Measurements from ENCODE around the gene PER2. TPM values are rescaled to one million over a fixed set of nuclear protein-coding genes. Genes with fewer than 3 reads are reported as not detected.

PER2 gene
- polyA plus RNA-seq, 3 donors, result 5.2 to 9.1 (median 5.8) TPM

DNA sequence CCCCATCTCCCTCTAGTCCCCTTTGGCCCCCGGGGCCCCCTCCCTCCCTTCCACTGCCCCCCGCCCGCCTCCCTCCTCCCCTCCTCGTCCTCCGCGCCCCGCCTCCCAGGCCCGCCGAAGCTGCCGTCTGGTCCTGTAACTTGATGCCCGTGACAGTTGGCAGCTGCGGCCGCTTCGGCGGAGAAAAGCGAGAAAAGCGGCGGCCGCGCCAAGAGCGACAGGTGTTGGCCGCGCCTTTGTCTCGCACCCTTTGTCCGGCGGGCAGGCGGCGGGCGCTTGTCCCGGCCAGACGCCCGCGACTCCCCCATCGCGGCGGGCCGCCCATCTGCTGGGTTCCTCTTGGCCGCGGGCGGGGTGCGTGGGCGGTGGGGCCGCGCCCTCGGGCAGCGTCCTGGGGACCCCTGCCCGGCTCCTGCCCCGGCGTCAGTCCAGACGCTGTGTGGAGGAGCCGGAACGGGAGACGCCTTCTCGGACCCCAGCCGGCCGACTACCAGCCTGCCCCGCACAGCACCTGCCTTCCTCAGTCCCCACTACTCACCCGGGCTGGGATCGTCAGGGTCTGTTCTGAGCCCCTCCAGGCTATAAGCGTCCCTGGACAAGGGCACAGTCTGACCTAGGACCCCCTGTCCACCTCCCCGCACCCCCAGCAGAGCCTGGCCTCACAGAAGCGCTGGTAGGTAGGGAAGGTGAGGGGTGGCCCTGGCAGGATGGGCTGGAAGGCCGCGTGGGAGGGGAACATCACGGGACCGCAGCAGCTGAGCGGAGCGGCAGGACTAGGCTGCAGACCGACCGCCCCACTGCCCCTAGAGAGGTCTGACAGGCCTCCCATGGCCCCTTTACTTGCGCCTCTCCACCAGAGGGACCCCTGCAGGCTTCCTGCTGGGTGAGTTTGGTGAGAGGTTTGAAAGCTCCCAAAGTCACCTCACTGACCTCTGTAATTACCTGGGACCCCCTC lies 47.4 kb downstream of the PER2 start:
- DNase-seq (ENCODE audit: extremely low read depth in 1 of 11, low read depth in 9 of 11, low spot score in 4 of 11), result peak in 5 of 11 donors; percentile 60 to 76 (median 68)

DNA sequence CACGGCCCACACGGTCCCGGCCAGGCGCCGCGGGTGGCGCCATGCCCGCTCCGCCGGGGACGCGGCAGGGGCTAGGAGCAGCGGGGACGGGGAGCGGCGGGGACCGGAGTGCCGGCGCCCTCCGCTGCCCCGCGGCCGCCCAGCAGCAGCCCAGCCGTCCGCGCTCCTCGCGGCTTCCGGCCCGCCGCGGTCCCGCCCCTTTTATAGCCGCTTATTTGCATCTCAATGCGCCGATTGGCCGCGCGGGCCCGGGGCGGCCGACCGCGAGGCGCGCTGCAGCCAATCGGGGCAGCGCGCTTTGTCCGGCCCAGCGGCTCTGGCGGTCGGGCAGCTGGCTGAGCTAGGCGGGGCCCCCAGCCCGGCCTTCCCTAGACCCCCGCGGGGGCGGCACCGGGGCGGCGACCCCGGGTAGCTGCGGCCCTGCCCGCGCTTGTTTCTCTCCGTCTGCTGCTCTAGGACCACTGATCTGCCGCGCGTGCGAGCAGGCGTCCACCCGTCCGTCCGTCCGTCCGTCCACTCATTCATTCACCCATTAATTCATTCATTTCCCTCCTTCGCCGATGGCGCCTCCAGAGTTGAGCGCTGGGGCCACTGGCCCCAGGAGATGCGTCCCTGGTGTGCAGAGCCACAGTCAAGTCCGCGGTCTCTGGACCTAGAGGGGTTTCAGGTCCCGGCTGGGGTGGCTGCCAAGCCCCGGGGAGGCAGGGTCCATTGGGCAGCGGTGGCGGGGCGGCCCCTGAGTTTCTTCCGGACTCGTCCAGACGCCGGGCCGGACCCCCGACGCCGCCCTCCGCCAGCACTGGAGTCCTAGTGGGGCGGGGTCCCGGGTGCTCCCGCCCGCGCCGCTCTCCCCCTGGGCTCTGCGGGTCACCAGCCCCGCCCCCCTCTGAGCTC lies 48.3 kb downstream of the PER2 start, which contains the start of gene HES6:
TSS of gene HES6 (minus strand) at position 176 of the 894 bp plus-strand sequence. CDS start at position 43, 133 bp downstream.
- DNase-seq (ENCODE audit: extremely low read depth in 1 of 11, low read depth in 9 of 11, low spot score in 4 of 11), result peak in 9 of 11 donors; percentile 76 to 92 (median 87)

GRCh38 chr2:238239543-238239862 lies 48.9 kb downstream of the PER2 start:
- DNase-seq (ENCODE audit: extremely low read depth in 1 of 11, low read depth in 9 of 11, low spot score in 4 of 11), result no peak

DNA sequence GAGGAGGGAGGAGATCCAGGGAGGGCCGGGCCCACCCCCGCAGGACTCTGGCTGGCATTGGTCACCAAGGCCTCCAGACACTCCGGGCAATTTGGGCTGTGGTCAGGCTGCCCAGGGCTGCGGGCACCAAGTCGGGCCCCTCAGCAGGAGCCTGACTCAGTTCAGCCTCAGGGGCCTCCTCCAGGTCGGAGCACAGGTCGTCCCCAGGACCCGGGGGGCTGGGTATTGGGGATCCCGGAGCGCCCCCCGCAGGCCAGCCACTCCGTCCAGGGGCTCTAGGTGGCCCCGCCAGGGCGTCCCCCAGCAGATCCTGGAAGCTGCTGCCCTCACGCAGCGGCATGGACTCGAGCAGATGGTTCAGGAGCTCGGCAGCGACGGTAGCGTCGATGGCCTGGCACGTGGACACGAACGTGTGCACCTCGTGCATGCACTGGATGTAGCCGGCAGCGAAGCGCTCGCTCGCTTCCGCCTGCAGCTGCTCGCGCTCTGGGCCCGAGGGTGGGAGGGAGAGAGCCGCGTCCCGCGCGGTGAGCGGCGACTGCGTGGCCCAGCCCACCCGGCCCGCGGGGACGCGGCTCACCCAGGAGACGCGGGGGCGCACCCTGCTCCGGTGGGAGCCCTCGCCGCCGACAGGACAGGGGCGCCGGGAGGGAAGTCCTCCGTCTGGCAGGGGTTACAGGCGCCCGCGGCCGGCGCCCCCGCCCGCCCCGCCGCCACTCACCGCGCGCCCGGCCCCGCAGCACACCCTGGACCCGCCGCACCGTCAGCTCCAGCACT lies 49.5 kb downstream of the PER2 start:
- no peak for DNase-seq (ENCODE audit: extremely low read depth in 1 of 11, low read depth in 9 of 11, low spot score in 4 of 11)

GRCh38 chr2:238238311-238238765 lies 50.1 kb downstream of the PER2 start:
- no peak for DNase-seq (ENCODE audit: extremely low read depth in 1 of 11, low read depth in 9 of 11, low spot score in 4 of 11)

DNA sequence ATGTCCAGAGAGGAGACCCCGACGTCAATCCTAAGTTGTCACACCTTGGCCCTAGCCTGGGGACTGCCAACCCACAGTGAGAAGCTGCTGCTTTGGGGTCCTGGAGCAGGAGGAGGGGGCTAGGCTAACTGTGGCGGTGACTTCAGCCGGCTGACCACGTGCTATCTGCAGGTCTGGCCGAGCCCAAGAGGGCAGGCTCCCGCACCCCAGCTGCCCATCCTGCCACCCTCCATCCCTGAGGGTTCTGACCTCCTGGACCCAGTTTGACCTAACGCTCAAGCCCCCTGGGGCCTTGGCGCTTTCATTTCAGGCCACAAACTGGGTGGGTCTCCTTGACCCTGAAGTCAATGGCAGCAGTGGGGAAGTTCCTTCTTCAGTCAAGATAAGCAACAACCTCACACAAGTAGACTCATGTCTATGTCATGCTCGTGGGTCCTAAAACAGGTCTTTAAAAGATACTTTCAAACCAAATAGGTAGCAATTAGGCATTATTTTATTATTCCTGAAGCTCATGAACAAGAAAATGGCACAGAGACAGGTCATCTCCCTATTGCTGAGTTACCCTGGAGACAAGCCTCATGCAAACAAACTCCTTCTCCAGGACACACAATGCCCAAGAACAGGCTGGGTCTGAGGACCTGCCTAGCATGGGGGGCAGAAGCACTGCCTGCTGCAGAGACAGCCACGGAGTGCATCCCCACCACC lies 50.8 kb downstream of the PER2 start:
- DNase-seq (ENCODE audit: extremely low read depth in 1 of 11, low read depth in 9 of 11, low spot score in 4 of 11), result no peak

DNA sequence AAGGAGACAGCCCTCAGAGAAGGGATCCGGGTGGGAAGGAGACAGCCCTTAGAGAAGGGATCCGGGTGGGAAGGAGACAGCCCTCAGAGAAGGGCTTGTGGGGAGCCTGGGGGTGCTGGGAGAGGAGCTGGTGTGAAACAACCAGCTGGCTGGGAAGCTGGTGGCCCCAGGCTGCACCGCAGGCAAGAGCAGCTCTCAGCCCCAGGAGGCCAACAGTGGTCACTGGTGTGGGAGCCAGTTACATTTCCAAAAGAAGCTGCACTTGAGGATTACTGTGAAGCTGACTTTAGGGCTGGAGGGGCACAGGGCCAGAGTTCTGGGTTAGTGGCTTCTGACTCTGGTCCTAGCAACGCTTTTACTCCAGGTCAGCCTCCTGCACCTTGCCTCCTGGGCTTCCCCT lies 51.8 kb downstream of the PER2 start:
- DNase-seq (ENCODE audit: extremely low read depth in 1 of 11, low read depth in 9 of 11, low spot score in 4 of 11), result no peak

DNA sequence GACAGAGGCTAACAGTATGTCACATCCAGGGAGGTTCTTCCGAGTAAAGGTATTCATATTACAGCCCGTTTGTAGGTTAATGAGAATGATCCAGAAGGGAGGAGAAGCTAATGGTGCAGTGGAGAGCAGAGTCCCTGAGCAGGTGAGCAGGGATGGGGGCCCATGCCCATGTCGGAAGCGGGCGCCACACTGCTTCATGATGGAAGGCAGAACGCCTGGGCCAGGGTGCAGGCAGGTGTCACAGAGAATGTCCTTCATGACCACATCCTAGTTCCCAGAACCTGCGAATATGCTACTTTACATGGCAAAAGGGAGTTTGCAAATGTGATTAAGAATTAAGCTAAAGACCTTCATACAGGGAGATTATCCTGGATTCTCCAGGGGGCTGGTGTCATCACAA lies 52.6 kb downstream of the PER2 start:
- no peak for DNase-seq (ENCODE audit: extremely low read depth in 1 of 11, low read depth in 9 of 11, low spot score in 4 of 11)

DNA sequence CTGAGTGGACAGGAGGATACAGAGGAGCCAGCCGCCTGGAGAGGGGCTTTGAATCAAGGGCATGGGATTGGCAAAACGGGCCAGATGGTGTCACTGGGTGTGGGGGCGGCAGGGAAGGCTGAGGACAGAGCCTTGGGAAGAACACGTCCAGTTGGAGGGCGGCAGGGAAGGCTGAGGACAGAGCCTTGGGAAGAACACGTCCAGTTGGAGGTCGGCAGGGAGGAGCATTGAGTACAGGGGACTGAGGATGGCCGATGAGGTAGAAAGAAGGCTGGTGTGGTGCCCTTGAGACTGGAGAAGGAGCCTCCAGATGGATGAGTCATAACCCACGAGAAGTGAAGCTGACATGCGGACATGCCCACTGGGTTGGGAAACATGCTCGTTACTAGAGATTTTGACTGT lies 53.1 kb downstream of the PER2 start:
- DNase-seq (ENCODE audit: extremely low read depth in 1 of 11, low read depth in 9 of 11, low spot score in 4 of 11), result no peak

DNA sequence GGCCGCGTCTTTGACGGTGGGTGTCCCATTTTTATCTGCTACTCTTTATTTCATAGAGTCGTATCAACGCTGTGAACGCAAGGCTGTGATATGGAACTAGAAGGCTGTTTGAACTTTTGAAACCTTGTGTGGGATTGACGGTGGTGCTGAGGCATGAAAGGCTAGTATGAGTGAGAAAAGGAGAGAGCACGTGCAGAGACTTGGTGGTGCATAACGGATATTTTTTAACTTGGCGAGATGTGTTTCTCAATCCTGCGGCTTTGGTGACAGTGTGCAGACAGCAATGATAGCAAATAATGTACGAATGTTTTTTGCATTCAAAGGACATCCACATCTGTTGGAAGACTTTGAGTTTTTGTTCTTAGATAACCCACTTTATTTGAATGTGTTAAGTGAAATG lies 54.8 kb downstream of the PER2 start:
- DNase-seq (ENCODE audit: extremely low read depth in 1 of 11, low read depth in 9 of 11, low spot score in 4 of 11), result no peak

DNA sequence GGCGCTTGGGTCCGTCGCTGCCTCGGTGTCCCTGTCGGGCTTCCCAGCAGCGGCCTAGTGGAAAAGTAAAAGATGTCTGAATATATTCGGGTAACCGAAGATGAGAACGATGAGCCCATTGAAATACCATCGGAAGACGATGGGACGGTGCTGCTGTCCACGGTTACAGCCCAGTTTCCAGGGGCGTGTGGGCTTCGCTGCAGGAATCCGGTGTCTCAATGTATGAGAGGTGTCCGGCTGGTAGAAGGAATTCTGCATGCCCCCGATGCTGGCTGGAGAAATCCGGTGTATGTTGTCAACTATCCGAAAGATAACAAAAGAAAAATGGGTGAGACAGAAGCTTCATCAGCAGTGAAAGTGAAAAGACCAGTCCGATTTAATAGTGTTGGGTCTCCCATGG lies 56.6 kb downstream of the PER2 start:
- DNase-seq (ENCODE audit: extremely low read depth in 1 of 11, low read depth in 9 of 11, low spot score in 4 of 11), result no peak

GRCh38 chr2:238231251-238231793 lies 57.1 kb downstream of the PER2 start:
- DNase-seq (ENCODE audit: extremely low read depth in 1 of 11, low read depth in 9 of 11, low spot score in 4 of 11), result peak in 1 of 11 donors; percentile 42

DNA sequence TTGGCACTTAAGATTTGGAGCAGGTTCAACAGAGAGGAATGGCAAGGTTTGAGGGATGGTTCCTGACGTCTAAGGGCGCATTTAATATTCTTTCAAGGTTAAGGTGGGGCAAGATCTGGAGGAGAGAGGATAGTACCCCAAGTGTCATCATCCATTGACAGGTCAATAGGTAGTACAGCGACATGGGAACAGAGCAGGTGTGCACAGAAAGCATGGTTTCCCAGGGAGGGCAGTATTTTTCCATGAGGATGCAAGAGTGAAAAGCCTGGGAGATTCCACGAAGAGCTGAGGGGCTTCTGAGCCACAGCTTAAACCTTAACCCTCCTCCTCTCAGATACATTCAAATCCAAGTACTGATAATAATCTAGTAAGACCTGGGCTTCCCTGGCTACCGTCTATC lies 57.7 kb downstream of the PER2 start:
- no peak for DNase-seq (ENCODE audit: extremely low read depth in 1 of 11, low read depth in 9 of 11, low spot score in 4 of 11)

DNA sequence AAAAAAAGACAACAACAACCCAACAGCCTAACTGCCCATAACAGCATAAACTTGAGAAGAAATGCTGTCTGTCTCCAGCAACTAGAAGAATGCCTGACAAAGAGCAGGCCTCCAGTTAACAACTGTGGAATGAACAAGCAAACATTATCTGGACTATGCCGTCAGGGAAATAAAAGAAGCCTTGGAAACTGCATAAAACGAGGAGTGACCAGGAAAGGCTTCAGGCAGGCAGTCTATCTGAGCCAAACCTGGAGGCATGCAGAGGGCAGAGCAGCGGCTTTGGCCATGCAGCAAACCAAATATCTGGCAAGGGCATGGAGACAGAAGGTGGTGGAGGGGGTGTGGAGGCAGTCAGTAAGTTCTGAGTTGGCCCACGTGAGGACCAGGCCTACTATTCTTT lies 59.7 kb downstream of the PER2 start:
- no peak for DNase-seq (ENCODE audit: extremely low read depth in 1 of 11, low read depth in 9 of 11, low spot score in 4 of 11)

DNA sequence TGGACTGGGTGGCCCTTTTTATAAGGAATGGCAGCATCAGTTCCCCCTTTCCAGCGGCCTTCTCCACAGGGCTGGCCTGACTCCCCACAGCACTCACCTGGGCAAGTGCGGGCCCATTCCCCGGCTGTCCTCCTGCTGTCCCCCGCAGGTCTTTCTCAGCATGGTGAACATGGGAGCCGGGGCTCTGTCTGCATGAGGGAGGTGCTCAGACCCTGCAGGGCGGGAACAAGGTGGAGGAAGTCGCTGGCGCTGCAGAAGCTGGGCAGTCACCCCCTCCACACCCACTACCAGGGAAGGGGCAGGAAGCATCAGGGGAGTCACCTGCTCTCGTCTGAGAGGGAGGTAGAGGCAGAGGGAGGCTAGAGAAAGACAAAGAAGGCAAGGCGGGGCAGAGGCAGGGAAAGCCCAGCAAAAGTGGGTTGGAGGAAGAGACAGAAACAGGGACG lies 60.8 kb downstream of the PER2 start:
- no peak for DNase-seq (ENCODE audit: extremely low read depth in 1 of 11, low read depth in 9 of 11, low spot score in 4 of 11)

GRCh38 chr2:238226698-238227586 lies 61.5 kb downstream of the PER2 start:
- DNase-seq (ENCODE audit: extremely low read depth in 1 of 11, low read depth in 9 of 11, low spot score in 4 of 11), result no peak

Data from renal cortex interstitium (tissue), 11 donors.